Trophoblast cell (in vitro differentiated cells and primary cell): ENCODE results near the gene MGAT5.
A peak's percentile ranks its signal among the peaks of the same experiment; 100 is the strongest.

ENCODE experiments used
- DNase-seq, 2 donors: peaks; one replicate each; pipeline ENCODE4 v3.0.0-alpha.2; 2016
- H2AFZ ChIP-seq: 2 replicates; pipeline ENCODE4 v1.6.1; 2013; ENCODE audit warnings: low read length, moderate library complexity, mild to moderate bottlenecking; ENCODE audit not compliant: insufficient read depth, poor library complexity
- H2AK5ac ChIP-seq: 2 replicates; pipeline ENCODE4 v1.6.1; 2013; ENCODE audit warnings: mild to moderate bottlenecking, low read length
- H2BK120ac ChIP-seq: 2 replicates; pipeline ENCODE4 v1.6.1; 2013; ENCODE audit warnings: low read length, mild to moderate bottlenecking, moderate library complexity; ENCODE audit not compliant: insufficient read depth, poor library complexity
- H2BK12ac ChIP-seq: 2 replicates; pipeline ENCODE4 v1.6.1; 2013; ENCODE audit warnings: mild to moderate bottlenecking, low read length, moderate library complexity
- H2BK5ac ChIP-seq: 2 replicates; pipeline ENCODE4 v1.6.1; 2013; ENCODE audit warnings: low read length, low read depth, moderate library complexity, mild to moderate bottlenecking; ENCODE audit not compliant: poor library complexity
- H3K14ac ChIP-seq: 2 replicates; pipeline ENCODE4 v1.6.1; 2013; ENCODE audit warnings: mild to moderate bottlenecking, low read length
- H3K18ac ChIP-seq: 2 replicates; pipeline ENCODE4 v1.6.1; 2013; ENCODE audit warnings: mild to moderate bottlenecking, low read length
- H3K23ac ChIP-seq: 2 replicates; pipeline ENCODE4 v1.6.1; 2013; ENCODE audit warnings: low read length
- H3K27ac ChIP-seq: 2 replicates; pipeline ENCODE4 v1.5.1; 2013; ENCODE audit warnings: low read depth, mild to moderate bottlenecking, inconsistent platforms, low read length, moderate library complexity
- H3K27me3 ChIP-seq: 2 replicates; pipeline ENCODE4 v1.6.1; 2013; ENCODE audit warnings: inconsistent platforms, mild to moderate bottlenecking, low read length, moderate library complexity; ENCODE audit not compliant: insufficient read depth
- H3K36me3 ChIP-seq, 2 experiments: 1 replicate in 1 of 2; 2 replicates in 1 of 2; pipeline ENCODE4 v1.6.1; 2013; ENCODE audit warnings: low read length in 2 of 2, mild to moderate bottlenecking in 2 of 2, moderate library complexity in 1 of 2; ENCODE audit not compliant: insufficient read depth in 2 of 2, control insufficient read depth in 1 of 2
- H3K4ac ChIP-seq: 2 replicates; pipeline ENCODE4 v1.6.1; 2013; ENCODE audit warnings: low read depth, mild to moderate bottlenecking, low read length, moderate library complexity
- H3K4me1 ChIP-seq, 2 experiments: 1 replicate in 1 of 2; 2 replicates in 1 of 2; pipeline ENCODE4 v1.6.1; 2013; ENCODE audit warnings: low read length in 2 of 2, mild to moderate bottlenecking in 2 of 2, moderate library complexity in 1 of 2; ENCODE audit not compliant: insufficient read depth in 2 of 2, control insufficient read depth in 1 of 2
- H3K4me2 ChIP-seq: 2 replicates; pipeline ENCODE4 v1.6.1; 2013; ENCODE audit warnings: inconsistent platforms, mild to moderate bottlenecking, low read length, moderate library complexity
- H3K4me3 ChIP-seq: 2 replicates; pipeline ENCODE4 v1.5.1; 2013; ENCODE audit warnings: mild to moderate bottlenecking, low read depth, low read length, inconsistent platforms
- H3K79me1 ChIP-seq: one replicate; pipeline ENCODE4 v1.6.1; 2013; ENCODE audit warnings: low read length
- H3K79me2 ChIP-seq: 2 replicates; pipeline ENCODE4 v1.6.1; 2013; ENCODE audit warnings: low read length, mild to moderate bottlenecking; ENCODE audit not compliant: control insufficient read depth, insufficient read depth, poor library complexity
- H3K9ac ChIP-seq: 2 replicates; pipeline ENCODE4 v1.6.1; 2013; ENCODE audit warnings: mild to moderate bottlenecking, low read length
- H3K9me3 ChIP-seq: 2 replicates; pipeline ENCODE4 v1.6.1; 2013; ENCODE audit warnings: low read depth, mild to moderate bottlenecking, control low read depth, inconsistent platforms, low read length; ENCODE audit not compliant: insufficient read depth
- H4K12ac ChIP-seq: 2 replicates; pipeline ENCODE4 v1.6.1; 2013; ENCODE audit warnings: low read depth, mild to moderate bottlenecking, low read length, moderate library complexity
- H4K8ac ChIP-seq: 2 replicates; pipeline ENCODE4 v1.6.1; 2013; ENCODE audit warnings: low read depth, mild to moderate bottlenecking, low read length, moderate library complexity
- H4K91ac ChIP-seq: one replicate; pipeline ENCODE4 v1.6.1; 2013; ENCODE audit warnings: low read depth, mild to moderate bottlenecking, low read length, moderate library complexity
- WGBS: extraction: QIAGEN DNeasy Blood & Tissue Kit; methylation state at CpG from one replicate; pipeline ENCODE4 v1.1.7; 2013; ENCODE audit warnings: missing lambda C conversion rate; ENCODE audit not compliant: insufficient read length, insufficient coverage; ENCODE audit errors: extremely low coverage; 5-methylcytosine and 5-hydroxymethylcytosine counted together

Gene MGAT5

DNA sequence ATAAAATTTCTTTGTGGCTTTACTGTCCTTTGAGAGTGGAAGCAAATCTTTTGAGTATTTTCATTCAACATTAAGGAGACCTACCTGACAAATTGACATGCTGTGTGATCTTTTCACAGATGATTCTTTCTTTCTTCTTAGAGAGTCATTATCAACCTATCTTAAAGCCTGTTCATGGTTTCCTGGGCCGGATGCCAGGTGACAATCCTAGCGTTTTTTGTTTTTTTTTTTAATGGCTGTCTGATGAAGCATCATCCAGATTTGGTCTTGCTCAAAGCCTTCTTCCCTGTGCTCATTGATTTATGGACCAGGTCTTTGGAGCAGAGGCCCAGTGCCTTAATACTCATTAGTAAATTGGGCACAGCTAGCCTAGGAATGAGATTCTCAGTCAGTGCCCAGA is 9.8 kb upstream of the MGAT5 start:
- H3K4me2 ChIP-seq, result no peak overlapping the region
- H3K79me2 ChIP-seq, result no peaks in the 10 kb centered on the region
- H3K23ac ChIP-seq, result no peak overlapping the region
- H3K4me3 ChIP-seq, result no peak overlapping the region
- H3K27me3 ChIP-seq, result no peaks in the 10 kb centered on the region
- no CpG with 5 or more reads among the region's 2 CpGs for WGBS
- no peak overlapping the region for H3K27ac ChIP-seq
- H3K18ac ChIP-seq, result no peak overlapping the region
- no peak overlapping the region for H3K4ac ChIP-seq
- no peak overlapping the region for H2AK5ac ChIP-seq
- H2AFZ ChIP-seq, result no peak overlapping the region
- no peak overlapping the region for H3K14ac ChIP-seq
- no peaks in the 10 kb centered on the region for H3K9me3 ChIP-seq
- DNase-seq, result peak in 1 of 2 donors; percentile 50
- no peaks in the 10 kb centered on the region for H3K79me1 ChIP-seq
- no peaks in the 10 kb centered on the region for H3K4me1 ChIP-seq
- no peak overlapping the region for H4K8ac ChIP-seq
- H4K12ac ChIP-seq, result no peak overlapping the region
- no peak overlapping the region for H2BK120ac ChIP-seq
- H2BK5ac ChIP-seq, result no peak overlapping the region
- peaks cover 0 to 1% of the 10 kb centered on the region in 2 experiments for H3K36me3 ChIP-seq
- H4K91ac ChIP-seq, result no peak overlapping the region
- H2BK12ac ChIP-seq, result no peak overlapping the region
- no peak overlapping the region for H3K9ac ChIP-seq

DNA sequence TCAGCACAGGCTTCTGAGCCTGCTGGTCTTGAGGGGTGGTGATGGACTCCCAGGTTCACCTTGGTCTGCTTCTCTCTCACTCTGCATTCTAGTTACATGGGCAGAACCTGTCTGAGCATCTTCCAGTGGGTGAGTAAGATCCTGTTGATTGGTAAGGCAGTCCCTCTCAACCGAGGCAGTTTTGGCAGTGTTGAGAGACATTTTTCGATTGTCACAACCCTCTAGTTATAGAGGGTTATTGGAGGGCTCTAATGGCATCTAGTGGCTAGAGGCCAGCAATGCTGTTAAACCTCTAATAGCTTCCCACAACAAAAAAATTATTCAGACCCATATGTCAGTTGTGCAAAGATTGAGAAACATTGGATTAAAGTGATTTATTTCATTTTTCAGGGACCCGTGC is 9.3 kb upstream of the MGAT5 start:
- DNase-seq, result no peak
- Histone ChIP-seq H3K4me3 (no peak overlapping the region), H4K12ac (no peak overlapping the region), H3K9me3 (no peaks in the 10 kb centered on the region), H3K79me1 (no peaks in the 10 kb centered on the region), H2AFZ (no peak overlapping the region), H3K27ac (no peak overlapping the region), H3K36me3 (peaks cover 0 to 1% of the 10 kb centered on the region in 2 experiments), H2BK5ac (no peak overlapping the region), H3K18ac (no peak overlapping the region), H3K4me2 (no peak overlapping the region), H4K8ac (no peak overlapping the region), H3K79me2 (no peaks in the 10 kb centered on the region), H3K14ac (no peak overlapping the region), H3K27me3 (no peaks in the 10 kb centered on the region), H4K91ac (no peak overlapping the region), H3K9ac (peak overlapping the region; percentile 1), H2BK12ac (no peak overlapping the region), H3K4me1 (no peaks in the 10 kb centered on the region), H2AK5ac (no peak overlapping the region), H2BK120ac (no peak overlapping the region), H3K23ac (no peak overlapping the region), H3K4ac (no peak overlapping the region)
- WGBS, result no CpG with 5 or more reads among the region's 3 CpGs

DNA sequence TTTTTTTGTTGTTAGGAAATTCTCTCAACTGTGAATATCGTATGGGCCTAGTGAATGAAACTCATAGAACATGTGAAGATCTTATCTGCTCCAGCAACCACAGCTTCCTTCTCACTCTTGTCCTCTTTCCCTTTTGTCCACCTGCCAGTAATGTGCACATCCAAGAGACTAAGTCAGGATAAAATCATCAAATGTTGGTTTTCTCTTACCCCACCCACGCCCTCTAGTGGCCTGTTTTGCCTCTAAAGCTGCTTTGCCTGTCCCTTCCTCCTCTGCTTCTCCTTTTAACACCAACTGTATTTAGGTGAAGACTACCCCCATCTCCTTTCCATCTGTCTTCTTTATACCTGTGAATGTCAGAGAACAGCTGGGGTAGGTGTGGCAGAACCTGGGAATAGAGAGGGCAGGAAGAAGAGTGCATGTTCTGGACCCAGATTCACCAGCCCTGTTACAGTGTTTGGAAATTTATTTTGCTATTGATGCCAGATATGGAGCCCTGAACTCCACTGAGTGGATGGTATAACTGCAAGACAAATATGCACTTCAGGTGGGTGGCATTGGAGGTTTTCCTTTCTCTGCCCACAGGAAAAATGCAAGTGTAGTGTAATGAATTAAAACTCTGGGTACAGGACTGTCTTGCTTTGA is 8.4 kb upstream of the MGAT5 start:
- WGBS, result no CpG with 5 or more reads among the region's 2 CpGs

DNA sequence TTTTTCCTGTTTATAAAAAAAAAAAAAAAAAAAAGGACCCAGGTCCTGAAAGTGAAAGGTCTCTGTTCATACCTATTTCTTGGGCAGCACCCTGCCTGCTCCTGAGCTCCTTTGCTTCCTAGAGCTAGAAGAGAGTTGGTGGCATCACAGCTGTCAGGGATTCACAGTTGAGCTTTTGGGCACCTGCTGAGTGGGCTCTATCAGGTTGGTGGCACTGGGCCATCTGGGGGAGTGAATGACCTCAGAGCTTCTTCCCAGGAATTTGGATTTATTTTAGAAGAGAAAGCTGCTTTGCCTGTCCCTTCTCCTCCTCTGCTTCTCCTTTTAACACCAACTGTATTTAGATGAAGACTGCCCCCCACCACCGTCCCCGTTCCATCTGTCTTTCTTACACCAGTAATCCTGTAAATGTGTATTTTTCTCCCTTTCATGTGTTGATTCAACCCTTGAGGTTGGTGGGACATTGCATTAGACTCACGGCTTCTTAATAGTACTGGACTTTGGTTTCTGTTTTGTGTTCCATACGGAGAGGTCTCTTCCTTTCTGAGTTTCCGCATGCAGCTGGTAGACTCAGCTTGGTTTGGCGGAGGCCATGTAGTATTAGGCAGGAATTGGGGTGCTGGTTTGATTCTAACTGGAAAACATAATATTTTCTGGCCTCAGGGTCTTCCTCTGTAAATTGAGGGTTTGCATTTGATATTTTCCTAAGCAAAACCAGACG is 7.6 kb upstream of the MGAT5 start:
- Histone ChIP-seq H4K8ac (no peak overlapping the region), H3K4me1 (no peaks in the 10 kb centered on the region), H3K4me2 (no peak overlapping the region), H3K79me2 (no peaks in the 10 kb centered on the region), H3K79me1 (no peaks in the 10 kb centered on the region), H4K12ac (no peak overlapping the region), H3K36me3 (no peaks in the 10 kb centered on the region), H3K27ac (no peak overlapping the region), H4K91ac (no peak overlapping the region), H3K27me3 (no peaks in the 10 kb centered on the region), H2AFZ (no peak overlapping the region), H2BK120ac (no peak overlapping the region), H3K23ac (no peak overlapping the region), H3K9me3 (no peaks in the 10 kb centered on the region), H3K9ac (no peak overlapping the region), H2BK5ac (no peak overlapping the region), H3K18ac (no peak overlapping the region), H2BK12ac (no peak overlapping the region), H3K4ac (no peak overlapping the region), H3K14ac (no peak overlapping the region), H2AK5ac (no peak overlapping the region), H3K4me3 (no peak overlapping the region)
- DNase-seq, result no peak
- WGBS, result no CpG with 5 or more reads among the region's 7 CpGs

More for the DNA sequence above, 8.4 kb upstream of the MGAT5 start:
- H4K91ac ChIP-seq, result no peak overlapping the region
- H3K4me3 ChIP-seq, result no peak overlapping the region
- H2BK12ac ChIP-seq, result no peak overlapping the region
- no peaks in the 10 kb centered on the region for H3K79me1 ChIP-seq
- no peaks in the 10 kb centered on the region for H3K27me3 ChIP-seq
- H3K36me3 ChIP-seq, result peaks cover 0 to 1% of the 10 kb centered on the region in 2 experiments
- no peak overlapping the region for H2AFZ ChIP-seq
- H2AK5ac ChIP-seq, result no peak overlapping the region
- no peak overlapping the region for H3K27ac ChIP-seq
- H3K23ac ChIP-seq, result no peak overlapping the region
- no peak overlapping the region for H3K18ac ChIP-seq
- no peaks in the 10 kb centered on the region for H3K4me1 ChIP-seq
- H2BK120ac ChIP-seq, result no peak overlapping the region
- H3K4me2 ChIP-seq, result no peak overlapping the region
- no peak overlapping the region for H3K4ac ChIP-seq
- no peak overlapping the region for H3K9ac ChIP-seq
- H4K12ac ChIP-seq, result no peak overlapping the region
- no peak overlapping the region for H3K14ac ChIP-seq
- H3K79me2 ChIP-seq, result no peaks in the 10 kb centered on the region
- H3K9me3 ChIP-seq, result no peaks in the 10 kb centered on the region
- DNase-seq, result peak; percentile 50 to 73
- H4K8ac ChIP-seq, result no peak overlapping the region
- no peak overlapping the region for H2BK5ac ChIP-seq
